ENCODE measurements around the gene RABGEF1.
"Not testable (repeated sequence)": the region's sequence is repeated elsewhere in the genome, so short reads cannot be mapped to it uniquely, and the experiment has no call there.

Gene RABGEF1

GRCh38 chr7:66841898-66842297 is 101.4 kb downstream of the RABGEF1 start:
- Histone ChIP-seq H3K4me3 (ENCODE audit: low read length in 2 of 2) (no peak overlapping the region), H3K9me3 (ENCODE audit: control insufficient read depth in 2 of 2, low read length in 2 of 2) (no peaks in the 10 kb centered on the region), H3K27me3 (ENCODE audit: control insufficient read depth in 2 of 2, insufficient read depth in 2 of 2, low read length in 2 of 2) (no peaks in the 10 kb centered on the region), H3K4me1 (ENCODE audit: control insufficient read depth in 2 of 2, insufficient read depth in 2 of 2, low read length in 2 of 2) (peaks cover 0 to 8% of the 10 kb centered on the region in 2 donors), H3K27ac (ENCODE audit: low read depth in 2 of 2, low read length in 2 of 2) (no peak overlapping the region), H3K9ac (ENCODE audit: low read depth in 1 of 2, low read length in 2 of 2) (no peak overlapping the region), H3K36me3 (ENCODE audit: control insufficient read depth in 2 of 2, insufficient read depth in 2 of 2, low read length in 2 of 2) (no peaks in the 10 kb centered on the region)

GRCh38 chr7:66843492-66843891 is 103.0 kb downstream of the RABGEF1 start:
- H3K36me3 ChIP-seq (ENCODE audit: control insufficient read depth in 2 of 2, insufficient read depth in 2 of 2, low read length in 2 of 2); H3K9me3 ChIP-seq (ENCODE audit: control insufficient read depth in 2 of 2, low read length in 2 of 2); H3K4me1 ChIP-seq (ENCODE audit: control insufficient read depth in 2 of 2, insufficient read depth in 2 of 2, low read length in 2 of 2); H3K27ac ChIP-seq (ENCODE audit: low read depth in 2 of 2, low read length in 2 of 2); H3K27me3 ChIP-seq (ENCODE audit: control insufficient read depth in 2 of 2, insufficient read depth in 2 of 2, low read length in 2 of 2): not testable (repeated sequence)
- peak overlapping the region; percentile 97 to 98 for H3K4me3 ChIP-seq (ENCODE audit: low read length in 2 of 2)
- H3K9ac ChIP-seq (ENCODE audit: low read depth in 1 of 2, low read length in 2 of 2), result peak overlapping the region in 1 of 2 donors; percentile 93

GRCh38 chr7:66844552-66845378 is 104.2 kb downstream of the RABGEF1 start:
- no peaks in the 10 kb centered on the region for H3K36me3 ChIP-seq (ENCODE audit: control insufficient read depth in 2 of 2, insufficient read depth in 2 of 2, low read length in 2 of 2)
- H3K9me3 ChIP-seq (ENCODE audit: control insufficient read depth in 2 of 2, low read length in 2 of 2), result no peaks in the 10 kb centered on the region
- peak overlapping the region; percentile 97 to 98 for H3K4me3 ChIP-seq (ENCODE audit: low read length in 2 of 2)
- H3K27ac ChIP-seq (ENCODE audit: low read depth in 2 of 2, low read length in 2 of 2), result peak overlapping the region; percentile 92 to 94
- H3K9ac ChIP-seq (ENCODE audit: low read depth in 1 of 2, low read length in 2 of 2), result peak overlapping the region; percentile 93 to 97
- H3K27me3 ChIP-seq (ENCODE audit: control insufficient read depth in 2 of 2, insufficient read depth in 2 of 2, low read length in 2 of 2), result no peaks in the 10 kb centered on the region
- peaks cover 0 to 8% of the 10 kb centered on the region in 2 donors for H3K4me1 ChIP-seq (ENCODE audit: control insufficient read depth in 2 of 2, insufficient read depth in 2 of 2, low read length in 2 of 2)

- Histone ChIP-seq H3K36me3 (ENCODE audit: control insufficient read depth in 2 of 2, insufficient read depth in 2 of 2, low read length in 2 of 2) (no peaks in the 10 kb centered on the region), H3K9me3 (ENCODE audit: control insufficient read depth in 2 of 2, low read length in 2 of 2) (no peaks in the 10 kb centered on the region), H3K27me3 (ENCODE audit: control insufficient read depth in 2 of 2, insufficient read depth in 2 of 2, low read length in 2 of 2) (no peaks in the 10 kb centered on the region), H3K4me3 (ENCODE audit: low read length in 2 of 2) (peak overlapping the region; percentile 97 to 98), H3K4me1 (ENCODE audit: control insufficient read depth in 2 of 2, insufficient read depth in 2 of 2, low read length in 2 of 2) (peaks cover 0 to 8% of the 10 kb centered on the region in 2 donors), H3K9ac (ENCODE audit: low read depth in 1 of 2, low read length in 2 of 2) (peak overlapping the region; percentile 93 to 97), H3K27ac (ENCODE audit: low read depth in 2 of 2, low read length in 2 of 2) (peak overlapping the region; percentile 92 to 94)
Measured at GRCh38 chr7:66845379-66846095, 105.0 kb downstream of the RABGEF1 start.

- not testable (repeated sequence) for H3K9me3 ChIP-seq (ENCODE audit: control insufficient read depth in 2 of 2, low read length in 2 of 2); H3K36me3 ChIP-seq (ENCODE audit: control insufficient read depth in 2 of 2, insufficient read depth in 2 of 2, low read length in 2 of 2); H3K4me1 ChIP-seq (ENCODE audit: control insufficient read depth in 2 of 2, insufficient read depth in 2 of 2, low read length in 2 of 2); H3K9ac ChIP-seq (ENCODE audit: low read depth in 1 of 2, low read length in 2 of 2); H3K27me3 ChIP-seq (ENCODE audit: control insufficient read depth in 2 of 2, insufficient read depth in 2 of 2, low read length in 2 of 2); H3K4me3 ChIP-seq (ENCODE audit: low read length in 2 of 2); H3K27ac ChIP-seq (ENCODE audit: low read depth in 2 of 2, low read length in 2 of 2)
Measured at GRCh38 chr7:66846096-66846445, 105.5 kb downstream of the RABGEF1 start.

GRCh38 chr7:66847523-66847855 is 107.0 kb downstream of the RABGEF1 start:
- not testable (repeated sequence) for H3K36me3 ChIP-seq (ENCODE audit: control insufficient read depth in 2 of 2, insufficient read depth in 2 of 2, low read length in 2 of 2); H3K9ac ChIP-seq (ENCODE audit: low read depth in 1 of 2, low read length in 2 of 2); H3K4me3 ChIP-seq (ENCODE audit: low read length in 2 of 2); H3K9me3 ChIP-seq (ENCODE audit: control insufficient read depth in 2 of 2, low read length in 2 of 2); H3K27me3 ChIP-seq (ENCODE audit: control insufficient read depth in 2 of 2, insufficient read depth in 2 of 2, low read length in 2 of 2); H3K27ac ChIP-seq (ENCODE audit: low read depth in 2 of 2, low read length in 2 of 2); H3K4me1 ChIP-seq (ENCODE audit: control insufficient read depth in 2 of 2, insufficient read depth in 2 of 2, low read length in 2 of 2)

- Histone ChIP-seq H3K4me1 (ENCODE audit: control insufficient read depth in 2 of 2, insufficient read depth in 2 of 2, low read length in 2 of 2) (peaks cover 0 to 8% of the 10 kb centered on the region in 2 donors), H3K27ac (ENCODE audit: low read depth in 2 of 2, low read length in 2 of 2) (no peak overlapping the region), H3K4me3 (ENCODE audit: low read length in 2 of 2) (no peak overlapping the region), H3K27me3 (ENCODE audit: control insufficient read depth in 2 of 2, insufficient read depth in 2 of 2, low read length in 2 of 2) (no peaks in the 10 kb centered on the region), H3K9ac (ENCODE audit: low read depth in 1 of 2, low read length in 2 of 2) (no peak overlapping the region), H3K36me3 (ENCODE audit: control insufficient read depth in 2 of 2, insufficient read depth in 2 of 2, low read length in 2 of 2) (no peaks in the 10 kb centered on the region), H3K9me3 (ENCODE audit: control insufficient read depth in 2 of 2, low read length in 2 of 2) (no peaks in the 10 kb centered on the region)
Measured at GRCh38 chr7:66847879-66848790, 107.6 kb downstream of the RABGEF1 start.

- peaks cover 5 to 16% of the 10 kb centered on the region in 2 donors for H3K36me3 ChIP-seq (ENCODE audit: control insufficient read depth in 2 of 2, insufficient read depth in 2 of 2, low read length in 2 of 2)
- H3K27ac ChIP-seq (ENCODE audit: low read depth in 2 of 2, low read length in 2 of 2), result no peak overlapping the region
- H3K9ac ChIP-seq (ENCODE audit: low read depth in 1 of 2, low read length in 2 of 2), result no peak overlapping the region
- no peaks in the 10 kb centered on the region for H3K9me3 ChIP-seq (ENCODE audit: control insufficient read depth in 2 of 2, low read length in 2 of 2)
- no peak overlapping the region for H3K4me3 ChIP-seq (ENCODE audit: low read length in 2 of 2)
- H3K4me1 ChIP-seq (ENCODE audit: control insufficient read depth in 2 of 2, insufficient read depth in 2 of 2, low read length in 2 of 2), result no peaks in the 10 kb centered on the region
- H3K27me3 ChIP-seq (ENCODE audit: control insufficient read depth in 2 of 2, insufficient read depth in 2 of 2, low read length in 2 of 2), result no peaks in the 10 kb centered on the region
Measured at GRCh38 chr7:66859339-66859738, 118.8 kb downstream of the RABGEF1 start.

DNA sequence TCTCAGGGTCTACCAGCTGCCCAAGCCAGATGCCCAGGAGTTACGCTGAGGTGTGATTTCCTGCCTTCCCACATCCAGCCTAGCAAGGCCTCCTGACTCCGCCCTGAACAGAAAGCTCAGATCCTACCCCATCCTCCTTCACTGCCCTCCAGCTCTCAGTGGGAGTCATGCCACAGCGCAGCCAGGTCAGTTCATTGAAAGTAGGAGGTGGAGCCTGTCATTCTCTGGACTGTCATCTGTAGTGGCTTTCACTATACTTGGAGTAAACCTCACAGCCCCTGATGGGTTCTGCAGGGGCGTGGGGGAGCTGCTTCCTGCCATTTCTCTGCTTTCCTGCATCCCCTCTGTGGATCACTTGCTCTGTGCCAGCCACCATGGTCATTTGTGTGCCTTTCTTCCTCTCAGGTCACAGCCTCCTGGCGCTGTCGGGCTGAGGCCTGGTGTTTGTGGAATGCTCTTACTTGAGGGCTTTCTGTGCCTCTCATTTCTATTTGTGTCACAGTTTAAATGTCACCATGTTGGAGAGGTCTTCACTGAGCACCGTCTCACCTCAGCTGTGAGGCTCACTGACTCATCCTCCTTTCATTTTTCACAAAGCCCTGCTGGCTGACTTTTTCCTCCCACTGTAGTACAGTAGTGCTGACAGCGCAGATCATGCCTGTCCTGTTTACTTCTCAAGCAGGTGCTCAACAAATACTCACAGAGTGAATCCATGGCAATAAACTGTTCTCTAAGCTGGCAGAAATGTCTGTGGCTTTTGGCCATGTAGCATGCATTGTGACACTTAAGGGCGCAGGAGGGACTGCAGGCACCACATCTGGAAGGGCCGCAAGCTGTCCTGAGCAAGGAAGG is 119.5 kb downstream of the RABGEF1 start:
- H3K4me3 ChIP-seq (ENCODE audit: low read length in 2 of 2), result no peak overlapping the region
- no peak overlapping the region for H3K9ac ChIP-seq (ENCODE audit: low read depth in 1 of 2, low read length in 2 of 2)
- peaks cover 5 to 16% of the 10 kb centered on the region in 2 donors for H3K36me3 ChIP-seq (ENCODE audit: control insufficient read depth in 2 of 2, insufficient read depth in 2 of 2, low read length in 2 of 2)
- H3K27me3 ChIP-seq (ENCODE audit: control insufficient read depth in 2 of 2, insufficient read depth in 2 of 2, low read length in 2 of 2), result no peaks in the 10 kb centered on the region
- H3K27ac ChIP-seq (ENCODE audit: low read depth in 2 of 2, low read length in 2 of 2), result peak overlapping the region in 1 of 2 donors; percentile 1
- H3K9me3 ChIP-seq (ENCODE audit: control insufficient read depth in 2 of 2, low read length in 2 of 2), result no peaks in the 10 kb centered on the region
- no peaks in the 10 kb centered on the region for H3K4me1 ChIP-seq (ENCODE audit: control insufficient read depth in 2 of 2, insufficient read depth in 2 of 2, low read length in 2 of 2)
